Measurements from ENCODE around the gene MAP4K2.

MAP4K2 gene

DNA sequence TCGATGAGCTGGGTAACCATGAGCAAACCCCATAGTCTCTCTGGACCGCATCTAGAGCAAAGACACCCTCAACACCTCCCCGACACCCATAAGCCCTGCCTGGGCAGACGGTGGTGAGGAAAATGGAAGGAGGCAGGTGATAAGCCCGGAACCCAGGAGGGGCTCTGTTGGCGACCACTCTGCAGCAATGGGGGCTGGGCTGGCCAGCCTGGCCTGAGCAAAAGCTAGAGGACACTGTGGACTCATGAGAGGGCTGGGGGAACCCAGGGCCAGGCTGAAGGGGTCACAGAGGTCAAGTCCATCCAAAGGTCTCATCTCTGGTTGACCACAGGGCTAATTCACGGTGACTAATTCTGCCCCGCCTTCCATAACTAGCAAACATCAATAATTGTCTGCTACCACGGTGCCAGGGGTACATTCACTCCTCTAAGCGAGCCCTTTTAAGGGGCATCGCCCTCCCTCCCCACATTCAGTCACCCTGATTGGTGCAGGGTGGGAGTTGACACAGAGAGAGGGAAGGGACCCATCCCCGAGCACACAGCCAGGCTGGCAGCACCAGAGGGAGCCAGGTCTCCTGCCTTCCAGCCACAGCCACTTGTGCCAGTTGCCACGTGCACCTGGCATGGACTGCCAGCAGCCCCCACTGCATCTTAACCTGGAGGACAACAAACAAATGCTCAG lies 47.2 kb downstream of the MAP4K2 start:
- peaks cover 6% of the 10 kb centered on the region for H3K36me3 ChIP-seq (ENCODE audit: control insufficient read depth, insufficient read depth, low read length)
- no peak overlapping the region for H3K4me3 ChIP-seq (ENCODE audit: insufficient read depth, low read depth, low read length, poor library complexity, severe bottlenecking)
- no peak overlapping the region for H3K27ac ChIP-seq (ENCODE audit: insufficient read depth, low read length, poor library complexity, severe bottlenecking)
- peaks cover 15% of the 10 kb centered on the region for H3K4me1 ChIP-seq (ENCODE audit: control insufficient read depth, insufficient read depth, low read length, poor library complexity, severe bottlenecking)
- no peaks in the 10 kb centered on the region for H3K9me3 ChIP-seq (ENCODE audit: control insufficient read depth, low read length)
- DNase-seq, result no peak
- H3K27me3 ChIP-seq (replicated peaks; ENCODE audit: control insufficient read depth, insufficient read depth, low read length, poor library complexity, severe bottlenecking), result no peaks in the 10 kb centered on the region

DNA sequence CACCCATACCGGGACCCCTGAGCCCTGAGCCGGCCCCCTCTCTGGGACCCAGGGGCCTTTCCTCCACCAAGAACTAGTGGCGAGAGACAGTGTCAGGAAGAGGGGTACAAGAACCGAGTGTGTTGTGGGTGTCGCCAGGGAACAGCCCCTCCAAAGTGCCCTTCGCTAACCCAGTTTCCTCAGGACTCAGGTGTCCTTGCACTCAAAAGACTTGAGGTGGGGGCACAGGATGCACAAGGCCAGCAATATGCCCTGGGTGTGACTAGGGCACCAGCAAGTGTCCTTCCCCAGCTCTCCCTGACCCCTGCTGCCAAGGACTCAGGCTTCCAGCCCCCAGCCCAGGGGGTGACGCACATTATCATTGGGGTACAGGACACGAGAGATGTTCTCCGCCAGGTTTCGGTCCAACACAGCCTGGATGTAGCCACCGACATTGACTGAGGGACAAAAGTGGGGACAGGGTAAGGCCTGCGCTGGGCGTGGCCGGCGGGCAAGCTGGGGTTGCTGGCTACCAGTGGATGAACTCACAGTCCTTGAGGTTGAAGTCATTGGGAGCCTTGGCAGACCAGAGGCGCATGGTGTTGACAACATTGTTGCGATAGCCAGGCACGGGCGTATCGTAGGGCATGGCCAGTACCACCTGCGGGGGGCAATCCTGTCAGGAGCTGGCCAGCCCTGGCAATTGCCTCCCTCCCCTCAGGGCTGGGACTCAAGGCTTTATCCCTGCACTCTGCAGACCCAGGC lies 47.9 kb downstream of the MAP4K2 start:
- Histone ChIP-seq H3K9me3 (ENCODE audit: control insufficient read depth, low read length) (no peaks in the 10 kb centered on the region), H3K4me3 (ENCODE audit: insufficient read depth, low read depth, low read length, poor library complexity, severe bottlenecking) (no peak overlapping the region), H3K4me1 (ENCODE audit: control insufficient read depth, insufficient read depth, low read length, poor library complexity, severe bottlenecking) (peaks cover 8% of the 10 kb centered on the region), H3K27ac (ENCODE audit: insufficient read depth, low read length, poor library complexity, severe bottlenecking) (no peak overlapping the region), H3K36me3 (ENCODE audit: control insufficient read depth, insufficient read depth, low read length) (peaks cover 6% of the 10 kb centered on the region), H3K27me3 (replicated peaks; ENCODE audit: control insufficient read depth, insufficient read depth, low read length, poor library complexity, severe bottlenecking) (no peaks in the 10 kb centered on the region)
- DNase-seq, result no peak

DNA sequence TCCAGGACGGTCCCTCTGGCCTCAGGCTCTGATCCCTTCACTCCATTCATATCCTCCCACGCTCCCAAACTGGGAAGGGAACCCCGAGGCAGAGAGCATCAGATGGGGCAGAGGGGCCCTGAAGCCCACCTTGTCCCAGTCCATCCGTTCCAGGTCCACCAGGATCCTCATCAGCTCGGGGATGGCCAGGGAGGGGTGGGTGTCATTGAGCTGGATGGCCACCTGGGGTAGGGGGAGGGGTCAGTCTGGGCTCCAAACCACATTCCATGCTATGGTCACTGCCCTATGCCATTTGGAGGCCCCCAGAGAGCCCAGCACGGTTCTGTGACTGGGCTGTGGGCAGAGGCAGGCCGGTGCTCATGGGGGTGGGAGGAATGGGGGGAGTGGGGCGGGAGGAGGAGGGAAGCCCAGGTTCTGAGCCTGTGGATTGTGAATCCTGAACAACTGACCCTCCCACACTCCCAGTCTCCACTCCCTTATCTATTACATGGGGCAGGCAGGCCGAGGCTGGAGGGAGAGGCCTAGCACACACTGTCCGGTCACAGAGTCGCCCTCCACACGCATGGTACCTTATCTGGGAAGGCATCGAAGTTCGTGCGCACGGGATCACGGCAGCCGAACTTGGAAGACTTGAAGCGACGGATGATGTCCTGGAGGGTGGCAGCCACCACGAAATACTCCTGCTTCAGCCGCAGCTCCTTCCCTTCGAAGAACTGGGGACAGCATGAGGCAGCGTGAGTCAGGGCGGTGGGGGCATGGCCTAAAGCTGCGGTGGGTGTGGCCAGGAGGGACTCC lies 48.7 kb downstream of the MAP4K2 start:
- H3K27me3 ChIP-seq (replicated peaks; ENCODE audit: control insufficient read depth, insufficient read depth, low read length, poor library complexity, severe bottlenecking), result no peaks in the 10 kb centered on the region
- DNase-seq, result no peak
- no peak overlapping the region for H3K27ac ChIP-seq (ENCODE audit: insufficient read depth, low read length, poor library complexity, severe bottlenecking)
- H3K4me3 ChIP-seq (ENCODE audit: insufficient read depth, low read depth, low read length, poor library complexity, severe bottlenecking), result no peak overlapping the region
- peaks cover 6% of the 10 kb centered on the region for H3K36me3 ChIP-seq (ENCODE audit: control insufficient read depth, insufficient read depth, low read length)
- peaks cover 1% of the 10 kb centered on the region for H3K4me1 ChIP-seq (ENCODE audit: control insufficient read depth, insufficient read depth, low read length, poor library complexity, severe bottlenecking)
- H3K9me3 ChIP-seq (ENCODE audit: control insufficient read depth, low read length), result no peaks in the 10 kb centered on the region

DNA sequence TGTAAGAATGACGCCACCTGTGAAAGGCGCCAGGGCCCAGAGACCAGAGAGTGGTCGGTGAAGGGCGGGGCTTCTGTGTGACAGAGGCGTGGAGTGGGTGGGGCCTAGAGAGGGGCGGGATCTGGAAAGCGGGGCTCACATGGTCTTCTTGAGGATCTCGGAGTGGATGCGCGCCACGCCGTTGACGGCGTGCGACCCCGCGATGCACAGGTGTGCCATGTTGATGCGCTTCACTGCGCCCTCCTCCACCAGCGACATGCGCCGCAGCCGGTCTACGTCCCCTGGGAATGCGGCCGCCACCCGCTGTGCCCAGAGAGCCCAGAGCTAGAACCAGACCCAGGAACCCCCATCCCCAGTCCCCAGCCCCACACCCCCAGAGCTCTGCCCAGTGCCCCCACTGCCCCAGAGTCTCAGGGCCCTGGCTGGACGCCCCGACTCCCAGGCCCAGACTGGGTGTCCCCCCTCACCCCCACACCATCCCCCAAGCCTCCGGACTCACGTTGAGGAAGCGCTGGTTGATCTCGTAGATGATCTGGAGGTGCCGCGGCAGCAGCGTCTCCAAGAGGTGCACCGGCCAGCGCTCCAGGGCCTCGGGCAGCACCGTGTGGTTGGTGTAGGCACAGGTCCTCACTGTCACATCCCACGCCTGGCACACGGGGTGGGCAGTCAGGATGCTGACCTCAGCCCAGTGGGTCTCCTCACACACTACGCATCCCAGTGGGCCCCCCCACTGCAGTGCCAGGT lies 49.5 kb downstream of the MAP4K2 start:
- Histone ChIP-seq H3K27me3 (replicated peaks; ENCODE audit: control insufficient read depth, insufficient read depth, low read length, poor library complexity, severe bottlenecking) (no peaks in the 10 kb centered on the region), H3K4me3 (ENCODE audit: insufficient read depth, low read depth, low read length, poor library complexity, severe bottlenecking) (no peak overlapping the region), H3K27ac (ENCODE audit: insufficient read depth, low read length, poor library complexity, severe bottlenecking) (no peak overlapping the region), H3K9me3 (ENCODE audit: control insufficient read depth, low read length) (no peaks in the 10 kb centered on the region), H3K36me3 (ENCODE audit: control insufficient read depth, insufficient read depth, low read length) (peaks cover 6% of the 10 kb centered on the region), H3K4me1 (ENCODE audit: control insufficient read depth, insufficient read depth, low read length, poor library complexity, severe bottlenecking) (no peaks in the 10 kb centered on the region)
- no peak for DNase-seq

DNA sequence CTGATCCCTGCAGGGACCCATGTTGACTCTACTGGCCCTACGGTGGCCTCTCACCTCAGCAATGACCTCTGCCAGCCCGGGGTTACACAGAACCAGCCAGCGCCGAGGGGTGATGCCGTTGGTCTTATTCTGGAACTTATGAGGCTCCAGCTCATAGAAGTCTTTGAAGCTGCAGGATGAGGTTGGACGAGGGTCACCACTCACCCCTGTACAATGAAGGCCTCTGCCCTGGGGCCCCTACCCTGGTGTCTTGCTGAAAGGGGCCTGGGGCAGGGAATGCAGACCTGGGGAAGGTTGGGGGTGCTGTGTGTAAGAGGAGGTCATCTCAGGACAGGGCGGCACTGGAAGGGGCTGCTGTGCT lies 50.0 kb downstream of the MAP4K2 start:
- no peak overlapping the region for H3K4me3 ChIP-seq (ENCODE audit: insufficient read depth, low read depth, low read length, poor library complexity, severe bottlenecking)

DNA sequence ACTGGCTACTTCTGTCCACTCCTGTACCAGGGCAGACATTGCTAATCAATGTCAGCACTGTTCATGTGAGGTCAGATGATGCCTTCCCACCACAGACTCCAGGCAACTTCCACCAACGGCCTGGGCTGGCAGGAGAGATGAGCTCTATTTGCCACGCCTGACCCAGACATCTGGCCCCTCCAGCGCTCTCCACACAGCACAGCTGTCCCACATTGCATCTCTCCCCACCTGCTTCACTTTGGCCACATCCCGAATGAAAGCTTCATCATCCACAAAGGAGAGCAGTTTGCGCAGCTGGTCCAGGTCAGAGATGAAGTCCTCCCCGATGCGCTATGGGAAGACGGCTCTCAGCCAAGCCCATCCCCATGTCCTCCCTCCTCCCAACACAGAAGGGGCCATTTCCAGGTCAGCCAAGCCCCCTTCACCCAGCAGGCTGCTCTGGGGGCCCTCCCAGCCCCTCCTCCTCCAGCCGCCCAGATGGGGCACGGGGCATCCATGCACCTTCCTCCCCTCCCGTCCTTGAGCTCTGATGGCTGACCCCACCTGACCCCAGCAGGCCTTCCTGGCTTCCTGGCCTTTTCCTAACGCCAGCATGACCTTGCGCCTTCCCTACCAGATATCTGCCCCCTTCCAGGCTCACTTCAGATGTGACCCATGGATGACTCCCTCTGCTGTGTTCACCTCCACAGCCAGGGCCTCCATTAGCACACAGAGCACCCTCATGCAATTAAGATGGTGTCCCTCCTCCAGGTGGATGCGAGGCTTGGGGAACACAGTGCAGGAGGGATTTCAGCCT lies 50.6 kb downstream of the MAP4K2 start:
- no peak for DNase-seq

More for the DNA sequence above, 50.0 kb downstream of the MAP4K2 start:
- Histone ChIP-seq H3K27ac (ENCODE audit: insufficient read depth, low read length, poor library complexity, severe bottlenecking) (no peak overlapping the region), H3K36me3 (ENCODE audit: control insufficient read depth, insufficient read depth, low read length) (peaks cover 6% of the 10 kb centered on the region), H3K4me1 (ENCODE audit: control insufficient read depth, insufficient read depth, low read length, poor library complexity, severe bottlenecking) (no peaks in the 10 kb centered on the region), H3K27me3 (replicated peaks; ENCODE audit: control insufficient read depth, insufficient read depth, low read length, poor library complexity, severe bottlenecking) (no peaks in the 10 kb centered on the region), H3K9me3 (ENCODE audit: control insufficient read depth, low read length) (no peaks in the 10 kb centered on the region)
- no peak for DNase-seq

DNA sequence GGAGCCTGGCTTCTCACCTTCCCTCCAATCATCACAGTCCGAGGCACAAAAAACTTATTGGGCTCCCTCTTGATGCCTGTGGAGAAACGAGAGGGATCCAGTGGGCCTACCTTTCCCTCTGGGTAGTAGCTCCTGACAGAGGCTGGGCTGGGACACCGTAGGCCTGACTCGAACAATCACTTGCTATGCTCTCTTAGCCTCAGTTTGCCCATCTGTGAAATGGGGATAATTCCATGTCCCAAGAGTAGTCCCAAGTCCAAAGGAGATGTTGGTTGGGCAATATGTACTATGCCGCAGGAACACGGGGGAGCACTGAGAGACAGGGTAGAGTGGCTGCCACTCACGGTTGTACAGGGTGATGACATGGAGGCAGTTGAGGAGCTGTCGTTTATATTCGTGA lies 51.4 kb downstream of the MAP4K2 start:
- Histone ChIP-seq H3K36me3 (ENCODE audit: control insufficient read depth, insufficient read depth, low read length) (peaks cover 6% of the 10 kb centered on the region), H3K9me3 (ENCODE audit: control insufficient read depth, low read length) (no peaks in the 10 kb centered on the region), H3K4me1 (ENCODE audit: control insufficient read depth, insufficient read depth, low read length, poor library complexity, severe bottlenecking) (no peaks in the 10 kb centered on the region), H3K4me3 (ENCODE audit: insufficient read depth, low read depth, low read length, poor library complexity, severe bottlenecking) (no peak overlapping the region), H3K27ac (ENCODE audit: insufficient read depth, low read length, poor library complexity, severe bottlenecking) (no peak overlapping the region), H3K27me3 (replicated peaks; ENCODE audit: control insufficient read depth, insufficient read depth, low read length, poor library complexity, severe bottlenecking) (no peaks in the 10 kb centered on the region)
- no peak for DNase-seq

More for the DNA sequence above, 50.6 kb downstream of the MAP4K2 start:
- no peaks in the 10 kb centered on the region for H3K9me3 ChIP-seq (ENCODE audit: control insufficient read depth, low read length)
- H3K4me1 ChIP-seq (ENCODE audit: control insufficient read depth, insufficient read depth, low read length, poor library complexity, severe bottlenecking), result no peaks in the 10 kb centered on the region
- peaks cover 6% of the 10 kb centered on the region for H3K36me3 ChIP-seq (ENCODE audit: control insufficient read depth, insufficient read depth, low read length)
- H3K27ac ChIP-seq (ENCODE audit: insufficient read depth, low read length, poor library complexity, severe bottlenecking), result no peak overlapping the region
- no peak overlapping the region for H3K4me3 ChIP-seq (ENCODE audit: insufficient read depth, low read depth, low read length, poor library complexity, severe bottlenecking)
- no peaks in the 10 kb centered on the region for H3K27me3 ChIP-seq (replicated peaks; ENCODE audit: control insufficient read depth, insufficient read depth, low read length, poor library complexity, severe bottlenecking)

DNA sequence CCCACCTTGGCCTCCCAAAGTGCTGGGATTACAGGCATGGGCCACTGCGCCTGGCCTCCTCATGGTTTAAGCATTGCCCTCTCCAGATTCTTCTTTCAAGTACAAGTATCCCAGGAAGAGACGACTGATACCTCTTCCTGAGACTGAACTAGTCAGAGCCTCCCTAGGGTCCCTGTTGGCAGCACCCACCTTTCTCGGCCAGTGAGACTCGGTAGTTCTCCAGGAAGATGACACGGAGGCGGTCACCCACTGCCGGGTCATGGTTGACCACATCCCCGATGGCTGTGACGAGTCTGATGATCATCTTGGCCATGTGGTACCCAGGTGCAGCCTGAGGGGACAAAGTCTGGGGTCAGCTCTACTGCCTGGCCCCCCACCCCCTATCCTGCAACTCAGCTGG lies 51.9 kb downstream of the MAP4K2 start:
- peaks cover 6% of the 10 kb centered on the region for H3K36me3 ChIP-seq (ENCODE audit: control insufficient read depth, insufficient read depth, low read length)
- no peaks in the 10 kb centered on the region for H3K27me3 ChIP-seq (replicated peaks; ENCODE audit: control insufficient read depth, insufficient read depth, low read length, poor library complexity, severe bottlenecking)
- H3K9me3 ChIP-seq (ENCODE audit: control insufficient read depth, low read length), result no peaks in the 10 kb centered on the region
- no peak for DNase-seq
- no peak overlapping the region for H3K4me3 ChIP-seq (ENCODE audit: insufficient read depth, low read depth, low read length, poor library complexity, severe bottlenecking)
- no peak overlapping the region for H3K27ac ChIP-seq (ENCODE audit: insufficient read depth, low read length, poor library complexity, severe bottlenecking)
- H3K4me1 ChIP-seq (ENCODE audit: control insufficient read depth, insufficient read depth, low read length, poor library complexity, severe bottlenecking), result peaks cover 4% of the 10 kb centered on the region

DNA sequence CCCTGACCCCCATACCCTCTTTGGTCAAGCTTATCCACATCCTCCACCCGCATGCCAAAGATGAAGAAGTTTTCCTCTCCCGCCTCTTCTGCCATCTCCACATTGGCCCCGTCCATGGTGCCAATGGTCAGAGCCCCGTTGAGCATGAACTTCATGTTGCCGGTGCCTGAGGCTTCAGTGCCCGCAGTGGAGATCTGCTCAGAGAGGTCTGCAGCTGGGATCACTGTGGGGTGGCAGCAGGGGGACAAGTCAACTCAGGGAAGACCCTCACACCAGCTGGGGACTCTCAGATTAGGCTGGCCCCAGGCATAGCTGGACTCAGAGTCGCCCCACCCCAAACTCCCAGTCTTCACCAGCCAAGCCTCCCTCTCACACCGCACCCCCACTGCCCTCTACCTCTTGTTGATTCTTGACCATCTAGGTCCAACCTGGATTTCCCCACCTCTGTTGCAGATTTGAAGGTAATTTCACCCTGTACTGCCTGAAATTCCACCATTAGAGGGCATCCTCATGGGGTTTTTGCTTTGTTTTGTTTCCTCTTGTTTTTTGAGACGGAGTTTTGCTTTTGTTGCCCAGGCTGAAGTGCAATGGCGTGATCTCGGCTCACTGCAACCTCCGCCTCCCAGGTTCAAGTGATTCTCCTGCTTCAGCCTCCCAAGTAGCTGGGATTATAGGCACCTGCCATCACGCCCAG lies 52.5 kb downstream of the MAP4K2 start:
- Histone ChIP-seq H3K36me3 (ENCODE audit: control insufficient read depth, insufficient read depth, low read length) (peaks cover 6% of the 10 kb centered on the region), H3K27ac (ENCODE audit: insufficient read depth, low read length, poor library complexity, severe bottlenecking) (no peak overlapping the region), H3K4me1 (ENCODE audit: control insufficient read depth, insufficient read depth, low read length, poor library complexity, severe bottlenecking) (peaks cover 9% of the 10 kb centered on the region), H3K4me3 (ENCODE audit: insufficient read depth, low read depth, low read length, poor library complexity, severe bottlenecking) (no peak overlapping the region), H3K27me3 (replicated peaks; ENCODE audit: control insufficient read depth, insufficient read depth, low read length, poor library complexity, severe bottlenecking) (no peaks in the 10 kb centered on the region), H3K9me3 (ENCODE audit: control insufficient read depth, low read length) (no peaks in the 10 kb centered on the region)
- DNase-seq, result no peak

Measured in effector memory CD4-positive, alpha-beta T cell (primary cell).